ENCODE results near the gene C20orf204. TPM values are rescaled to one million over a fixed set of nuclear protein-coding genes. Genes with fewer than 3 reads are reported as not detected.

Gene C20orf204
- total and polyA plus RNA-seq, 4 donors, result 0.07 to 0.59 (median 0.12) TPM

GRCh38 chr20:64031822-64032314 is 4.1 kb upstream of the C20orf204 start:
- H3K4me3 ChIP-seq (ENCODE audit: low read depth in 1 of 3, low read length in 3 of 3), result no peak overlapping the region
- peaks cover 18 to 68% (median 32%) of the 10 kb centered on the region in 4 donors for H3K36me3 ChIP-seq (ENCODE audit: control insufficient read depth in 4 of 4, insufficient read depth in 3 of 4, low read depth in 1 of 4, low read length in 3 of 4)
- no peak for DNase-seq (ENCODE audit: low spot score)
- TF ChIP-seq FOXA1 (IDR thresholded peaks at IDR 0.05) (no peak), HNF4A (conservative IDR thresholded peaks at IDR 0.05) (no peak)
- no peaks in the 10 kb centered on the region for H3K9me3 ChIP-seq (ENCODE audit: control insufficient read depth in 4 of 4, low read length in 3 of 4)
- no peak overlapping the region for H3K9ac ChIP-seq (ENCODE audit: low read depth in 1 of 2, low read length in 2 of 2)
- 94% methylated on average over 19 of the region's 19 CpGs for WGBS
- no peak overlapping the region for H3K27ac ChIP-seq (ENCODE audit: low read depth in 1 of 2, low read length in 2 of 2)
- H3K4me1 ChIP-seq (ENCODE audit: control insufficient read depth in 4 of 4, insufficient read depth in 4 of 4, low read length in 3 of 4), result no peaks in the 10 kb centered on the region
- H3K27me3 ChIP-seq (ENCODE audit: control insufficient read depth in 4 of 4, insufficient read depth in 4 of 4, low read length in 3 of 4), result no peaks in the 10 kb centered on the region

GRCh38 chr20:64032706-64033624 is 3.0 kb upstream of the C20orf204 start:
- no peak for DNase-seq (ENCODE audit: low spot score)
- Histone ChIP-seq H3K36me3 (ENCODE audit: control insufficient read depth in 4 of 4, insufficient read depth in 3 of 4, low read depth in 1 of 4, low read length in 3 of 4) (peaks cover 15 to 57% (median 23%) of the 10 kb centered on the region in 4 donors), H3K9me3 (ENCODE audit: control insufficient read depth in 4 of 4, low read length in 3 of 4) (no peaks in the 10 kb centered on the region), H3K4me1 (ENCODE audit: control insufficient read depth in 4 of 4, insufficient read depth in 4 of 4, low read length in 3 of 4) (peaks cover 0 to 5% (median 3%) of the 10 kb centered on the region in 4 donors), H3K4me3 (ENCODE audit: low read depth in 1 of 3, low read length in 3 of 3) (no peak overlapping the region), H3K27ac (ENCODE audit: low read depth in 1 of 2, low read length in 2 of 2) (no peak overlapping the region), H3K27me3 (ENCODE audit: control insufficient read depth in 4 of 4, insufficient read depth in 4 of 4, low read length in 3 of 4) (no peaks in the 10 kb centered on the region), H3K9ac (ENCODE audit: low read depth in 1 of 2, low read length in 2 of 2) (no peak overlapping the region)
- WGBS, result 95% methylated on average over 31 of the region's 31 CpGs
- TF ChIP-seq SP1 (IDR thresholded peaks at IDR 0.05), result no peak
- TF ChIP-seq HNF4A (conservative IDR thresholded peaks at IDR 0.05), result no peak
- TF ChIP-seq, protein P1, sequence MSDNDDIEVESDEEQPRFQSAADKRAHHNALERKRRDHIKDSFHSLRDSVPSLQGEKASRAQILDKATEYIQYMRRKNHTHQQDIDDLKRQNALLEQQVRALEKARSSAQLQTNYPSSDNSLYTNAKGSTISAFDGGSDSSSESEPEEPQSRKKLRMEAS (IDR thresholded peaks at IDR 0.05), result no peak

DNA sequence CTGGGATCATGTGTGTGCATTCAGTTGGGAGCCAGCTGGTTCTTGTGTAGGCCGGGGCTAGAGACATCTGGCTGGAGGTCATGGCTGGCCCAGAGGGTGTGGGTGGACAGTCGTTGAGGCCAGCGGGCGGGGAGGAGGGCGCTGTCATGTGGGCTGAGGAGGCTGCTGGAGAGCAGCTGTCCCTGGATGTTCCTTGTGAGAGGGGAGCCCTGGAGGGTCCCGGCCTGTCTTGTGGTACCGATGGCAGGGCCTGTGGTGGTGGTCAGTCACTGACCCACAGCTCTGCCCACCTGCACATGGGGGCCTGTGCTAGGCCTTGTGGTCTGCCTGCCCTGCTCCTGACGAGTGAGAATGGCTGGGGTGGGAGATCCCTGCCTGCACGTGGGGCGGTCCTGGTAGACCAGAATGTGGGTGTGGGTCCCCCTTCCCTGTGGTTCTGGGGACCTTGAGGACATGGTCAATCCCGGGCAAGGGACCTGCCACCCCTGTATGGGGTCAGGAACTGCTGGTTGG is 1.9 kb upstream of the C20orf204 start:
- Histone ChIP-seq H3K36me3 (ENCODE audit: control insufficient read depth in 4 of 4, insufficient read depth in 3 of 4, low read depth in 1 of 4, low read length in 3 of 4) (peaks cover 8 to 48% (median 19%) of the 10 kb centered on the region in 4 donors), H3K9ac (ENCODE audit: low read depth in 1 of 2, low read length in 2 of 2) (no peak overlapping the region), H3K4me1 (ENCODE audit: control insufficient read depth in 4 of 4, insufficient read depth in 4 of 4, low read length in 3 of 4) (peaks cover 0 to 14% (median 8%) of the 10 kb centered on the region in 4 donors), H3K27me3 (ENCODE audit: control insufficient read depth in 4 of 4, insufficient read depth in 4 of 4, low read length in 3 of 4) (no peaks in the 10 kb centered on the region), H3K4me3 (ENCODE audit: low read depth in 1 of 3, low read length in 3 of 3) (no peak overlapping the region), H3K9me3 (ENCODE audit: control insufficient read depth in 4 of 4, low read length in 3 of 4) (no peaks in the 10 kb centered on the region), H3K27ac (ENCODE audit: low read depth in 1 of 2, low read length in 2 of 2) (no peak overlapping the region)
- WGBS, result 80% methylated on average over 11 of the region's 11 CpGs
- TF ChIP-seq RAD21 (IDR thresholded peaks at IDR 0.05), result no peak
- TF ChIP-seq, protein P2, sequence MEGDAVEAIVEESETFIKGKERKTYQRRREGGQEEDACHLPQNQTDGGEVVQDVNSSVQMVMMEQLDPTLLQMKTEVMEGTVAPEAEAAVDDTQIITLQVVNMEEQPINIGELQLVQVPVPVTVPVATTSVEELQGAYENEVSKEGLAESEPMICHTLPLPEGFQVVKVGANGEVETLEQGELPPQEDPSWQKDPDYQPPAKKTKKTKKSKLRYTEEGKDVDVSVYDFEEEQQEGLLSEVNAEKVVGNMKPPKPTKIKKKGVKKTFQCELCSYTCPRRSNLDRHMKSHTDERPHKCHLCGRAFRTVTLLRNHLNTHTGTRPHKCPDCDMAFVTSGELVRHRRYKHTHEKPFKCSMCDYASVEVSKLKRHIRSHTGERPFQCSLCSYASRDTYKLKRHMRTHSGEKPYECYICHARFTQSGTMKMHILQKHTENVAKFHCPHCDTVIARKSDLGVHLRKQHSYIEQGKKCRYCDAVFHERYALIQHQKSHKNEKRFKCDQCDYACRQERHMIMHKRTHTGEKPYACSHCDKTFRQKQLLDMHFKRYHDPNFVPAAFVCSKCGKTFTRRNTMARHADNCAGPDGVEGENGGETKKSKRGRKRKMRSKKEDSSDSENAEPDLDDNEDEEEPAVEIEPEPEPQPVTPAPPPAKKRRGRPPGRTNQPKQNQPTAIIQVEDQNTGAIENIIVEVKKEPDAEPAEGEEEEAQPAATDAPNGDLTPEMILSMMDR (IDR thresholded peaks at IDR 0.05; ENCODE audit: low read depth, low read length, missing input control), result no peak
- TF ChIP-seq HNF4G (IDR thresholded peaks at IDR 0.05), result no peak
- TF ChIP-seq, protein P3, sequence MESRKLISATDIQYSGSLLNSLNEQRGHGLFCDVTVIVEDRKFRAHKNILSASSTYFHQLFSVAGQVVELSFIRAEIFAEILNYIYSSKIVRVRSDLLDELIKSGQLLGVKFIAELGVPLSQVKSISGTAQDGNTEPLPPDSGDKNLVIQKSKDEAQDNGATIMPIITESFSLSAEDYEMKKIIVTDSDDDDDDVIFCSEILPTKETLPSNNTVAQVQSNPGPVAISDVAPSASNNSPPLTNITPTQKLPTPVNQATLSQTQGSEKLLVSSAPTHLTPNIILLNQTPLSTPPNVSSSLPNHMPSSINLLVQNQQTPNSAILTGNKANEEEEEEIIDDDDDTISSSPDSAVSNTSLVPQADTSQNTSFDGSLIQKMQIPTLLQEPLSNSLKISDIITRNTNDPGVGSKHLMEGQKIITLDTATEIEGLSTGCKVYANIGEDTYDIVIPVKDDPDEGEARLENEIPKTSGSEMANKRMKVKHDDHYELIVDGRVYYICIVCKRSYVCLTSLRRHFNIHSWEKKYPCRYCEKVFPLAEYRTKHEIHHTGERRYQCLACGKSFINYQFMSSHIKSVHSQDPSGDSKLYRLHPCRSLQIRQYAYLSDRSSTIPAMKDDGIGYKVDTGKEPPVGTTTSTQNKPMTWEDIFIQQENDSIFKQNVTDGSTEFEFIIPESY (IDR thresholded peaks at IDR 0.05), result no peak
- no peak for TF ChIP-seq REST (IDR thresholded peaks at IDR 0.05)
- no peak for TF ChIP-seq NR2F2 (IDR thresholded peaks at IDR 0.05)
- TF ChIP-seq RXRA (IDR thresholded peaks at IDR 0.05), result no peak
- no peak for TF ChIP-seq FOXA2 (IDR thresholded peaks at IDR 0.05)
- DNase-seq (ENCODE audit: low spot score), result no peak
